Measurements from ENCODE around the gene P3H2. TPM values are rescaled to one million over a fixed set of nuclear protein-coding genes. Genes with fewer than 3 reads are reported as not detected.

The P3H2 gene
- total RNA-seq, 1 donor from 2014 or later = not detected

- ChIA-PET CTCF (no interaction called here), POLR2A (no interaction called here)
- H3K36me3 Mint-ChIP-seq (ENCODE audit: low read depth) = no peaks in the 10 kb centered on the region
- H3K27ac Mint-ChIP-seq = no peak overlapping the region
- ATAC-seq (ENCODE audit: low read depth) (no peak), DNase-seq (no peak)
- intact Hi-C loops (cut with micrococcal nuclease) = no loop called here
- no peak overlapping the region for H3K4me3 Mint-ChIP-seq
- H3K4me1 Mint-ChIP-seq = no peaks in the 10 kb centered on the region
- H3K9me3 Mint-ChIP-seq = no peaks in the 10 kb centered on the region
- TF ChIP-seq, protein P1, sequence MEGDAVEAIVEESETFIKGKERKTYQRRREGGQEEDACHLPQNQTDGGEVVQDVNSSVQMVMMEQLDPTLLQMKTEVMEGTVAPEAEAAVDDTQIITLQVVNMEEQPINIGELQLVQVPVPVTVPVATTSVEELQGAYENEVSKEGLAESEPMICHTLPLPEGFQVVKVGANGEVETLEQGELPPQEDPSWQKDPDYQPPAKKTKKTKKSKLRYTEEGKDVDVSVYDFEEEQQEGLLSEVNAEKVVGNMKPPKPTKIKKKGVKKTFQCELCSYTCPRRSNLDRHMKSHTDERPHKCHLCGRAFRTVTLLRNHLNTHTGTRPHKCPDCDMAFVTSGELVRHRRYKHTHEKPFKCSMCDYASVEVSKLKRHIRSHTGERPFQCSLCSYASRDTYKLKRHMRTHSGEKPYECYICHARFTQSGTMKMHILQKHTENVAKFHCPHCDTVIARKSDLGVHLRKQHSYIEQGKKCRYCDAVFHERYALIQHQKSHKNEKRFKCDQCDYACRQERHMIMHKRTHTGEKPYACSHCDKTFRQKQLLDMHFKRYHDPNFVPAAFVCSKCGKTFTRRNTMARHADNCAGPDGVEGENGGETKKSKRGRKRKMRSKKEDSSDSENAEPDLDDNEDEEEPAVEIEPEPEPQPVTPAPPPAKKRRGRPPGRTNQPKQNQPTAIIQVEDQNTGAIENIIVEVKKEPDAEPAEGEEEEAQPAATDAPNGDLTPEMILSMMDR (IDR thresholded peaks at IDR 0.05) = no peak
- peaks cover 2% of the 10 kb centered on the region for H3K27me3 Mint-ChIP-seq
Measured at GRCh38 chr3:190059242-190059590, 61.5 kb downstream of the P3H2 start.

- no peak for ATAC-seq (ENCODE audit: low read depth)
- POLR2A ChIA-PET = no interaction called here
- intact Hi-C loops (cut with micrococcal nuclease) = no loop called here
- H3K27ac Mint-ChIP-seq = no peak overlapping the region
- TF ChIP-seq, protein P1 (IDR thresholded peaks at IDR 0.05) = no peak
- peaks cover 2% of the 10 kb centered on the region for H3K27me3 Mint-ChIP-seq
- H3K4me1 Mint-ChIP-seq = no peaks in the 10 kb centered on the region
- H3K4me3 Mint-ChIP-seq = no peak overlapping the region
- no peaks in the 10 kb centered on the region for H3K36me3 Mint-ChIP-seq (ENCODE audit: low read depth)
- H3K9me3 Mint-ChIP-seq = no peaks in the 10 kb centered on the region
- CTCF ChIA-PET = no interaction called here
- no peak for DNase-seq
Measured at GRCh38 chr3:190058521-190059241, 62.0 kb downstream of the P3H2 start.

DNA sequence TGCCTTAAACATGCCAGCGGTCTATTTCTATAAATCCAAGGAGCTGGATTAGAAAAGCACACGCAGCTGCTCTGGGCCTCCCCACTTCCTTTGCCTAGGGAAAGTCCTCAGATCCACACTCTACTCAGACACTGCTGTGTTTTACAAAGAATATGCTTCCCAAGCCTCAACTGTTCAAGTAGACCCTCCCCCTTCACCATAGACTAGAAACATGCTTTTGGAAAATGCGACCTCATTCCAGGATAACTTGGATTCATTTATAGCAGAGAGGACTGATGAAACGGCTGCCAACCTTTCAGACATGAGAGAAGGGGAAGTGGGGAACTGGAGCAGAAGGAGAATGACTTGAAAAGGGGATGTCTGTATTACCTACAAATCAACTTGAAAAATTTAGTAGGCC, 64.0 kb downstream of the P3H2 start:
- CTCF ChIA-PET = no interaction called here
- Mint-ChIP-seq H3K27ac (no peak overlapping the region), H3K4me3 (no peak overlapping the region), H3K36me3 (ENCODE audit: low read depth) (no peaks in the 10 kb centered on the region), H3K27me3 (no peaks in the 10 kb centered on the region), H3K9me3 (no peaks in the 10 kb centered on the region), H3K4me1 (no peaks in the 10 kb centered on the region)
- TF ChIP-seq, protein P1 (IDR thresholded peaks at IDR 0.05) = no peak
- POLR2A ChIA-PET = no interaction called here
- no peak for ATAC-seq (ENCODE audit: low read depth)
- intact Hi-C loops (cut with micrococcal nuclease) = no loop called here
- DNase-seq = no peak

DNA sequence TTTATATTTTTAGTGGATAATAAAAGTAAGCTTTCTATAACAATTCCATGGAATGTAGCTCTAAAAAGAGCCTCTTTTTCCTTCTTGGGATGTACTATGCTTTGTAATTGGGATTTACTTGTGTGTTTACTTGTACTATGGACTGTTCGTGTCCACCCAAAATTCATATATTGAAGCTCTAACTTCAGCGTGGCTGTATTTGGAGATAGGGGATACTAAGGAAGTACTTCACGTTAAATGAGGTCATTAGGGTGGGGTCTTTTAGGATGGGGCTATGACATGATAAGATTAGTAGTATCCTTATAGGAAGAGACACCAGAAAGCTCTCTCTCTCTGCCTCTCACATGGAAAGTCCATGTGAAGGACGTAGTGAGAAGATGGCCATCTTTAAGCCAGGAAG, 64.9 kb downstream of the P3H2 start:
- Mint-ChIP-seq H3K27me3 (no peaks in the 10 kb centered on the region), H3K27ac (no peak overlapping the region), H3K4me1 (no peaks in the 10 kb centered on the region), H3K9me3 (no peaks in the 10 kb centered on the region), H3K4me3 (no peak overlapping the region), H3K36me3 (ENCODE audit: low read depth) (no peaks in the 10 kb centered on the region)
- ChIA-PET CTCF (no interaction called here), POLR2A (no interaction called here)
- ATAC-seq (ENCODE audit: low read depth) (no peak), DNase-seq (no peak)
- intact Hi-C loops (cut with micrococcal nuclease) = no loop called here
- TF ChIP-seq, protein P1 (IDR thresholded peaks at IDR 0.05) = no peak

GRCh38 chr3:190053919-190054672, 66.6 kb downstream of the P3H2 start:
- TF ChIP-seq, protein P1 (IDR thresholded peaks at IDR 0.05) = no peak
- Mint-ChIP-seq H3K36me3 (ENCODE audit: low read depth) (no peaks in the 10 kb centered on the region), H3K27ac (no peak overlapping the region), H3K4me3 (no peak overlapping the region), H3K9me3 (no peaks in the 10 kb centered on the region), H3K4me1 (no peaks in the 10 kb centered on the region), H3K27me3 (no peaks in the 10 kb centered on the region)
- no peak for DNase-seq
- POLR2A ChIA-PET = no interaction called here
- intact Hi-C loops (cut with micrococcal nuclease) = no loop called here
- no peak for ATAC-seq (ENCODE audit: low read depth)
- CTCF ChIA-PET = no interaction called here
